AG09319 (cell line): ENCODE measurements around the gene CYP4F3.

Experiments
- DNase-seq: peaks from one replicate; pipeline ENCODE4 v3.0.0-alpha.2; 2010; ENCODE audit warnings: low read depth; ENCODE audit errors: extremely low read depth
- CTCF ChIP-seq: IDR thresholded peaks from 2 replicates; pipeline ENCODE4 v1.5.1; 2011; ENCODE audit warnings: low read depth, mild to moderate bottlenecking, inconsistent platforms, low read length, moderate library complexity

Gene CYP4F3

GRCh38 chr19:15683411-15683810, 42.7 kb downstream of the CYP4F3 start:
- DNase-seq: no peak
- no peak for TF ChIP-seq CTCF

- TF ChIP-seq CTCF: no peak
- DNase-seq: no peak
Observed at GRCh38 chr19:15684828-15685227, 44.1 kb downstream of the CYP4F3 start.

GRCh38 chr19:15696654-15697194, 56.0 kb downstream of the CYP4F3 start:
- TF ChIP-seq CTCF: no peak
- no peak for DNase-seq

- TF ChIP-seq CTCF: no peak
Observed at GRCh38 chr19:15701757-15702533, 61.2 kb downstream of the CYP4F3 start.

GRCh38 chr19:15702534-15702930, 61.8 kb downstream of the CYP4F3 start:
- no peak for TF ChIP-seq CTCF
- no peak for DNase-seq

More at GRCh38 chr19:15701757-15702533, 61.2 kb downstream of the CYP4F3 start:
- no peak for DNase-seq
